ENCODE data around the gene IL17REL. TPM values are rescaled to one million over a fixed set of nuclear protein-coding genes. Genes with fewer than 3 reads are reported as not detected.

Gene IL17REL
- polyA plus RNA-seq, 4 donors, result 0.06 TPM; not detected in 3

- peak; percentile 77 to 93 (median 90) for DNase-seq (ENCODE audit: low read depth in 4 of 4, low spot score in 2 of 4)
Measured at GRCh38 chr22:49960159-49961004, 52.2 kb downstream of the IL17REL start, which contains the start of gene PIM3. TSS of gene PIM3 (plus strand) at chr22:49960772. CDS start at chr22:49960948, 176 bp downstream.

GRCh38 chr22:49959782-49960158 lies 52.8 kb downstream of the IL17REL start:
- no peak for DNase-seq (ENCODE audit: low read depth in 4 of 4, low spot score in 2 of 4)

GRCh38 chr22:49958931-49959781 lies 53.4 kb downstream of the IL17REL start:
- no peak for DNase-seq (ENCODE audit: low read depth in 4 of 4, low spot score in 2 of 4)

GRCh38 chr22:49958366-49958921 lies 54.1 kb downstream of the IL17REL start:
- DNase-seq (ENCODE audit: low read depth in 4 of 4, low spot score in 2 of 4), result no peak

- no peak for DNase-seq (ENCODE audit: low read depth in 4 of 4, low spot score in 2 of 4)
Measured at GRCh38 chr22:49957826-49958365, 54.7 kb downstream of the IL17REL start.

GRCh38 chr22:49956914-49957825 lies 55.4 kb downstream of the IL17REL start:
- DNase-seq (ENCODE audit: low read depth in 4 of 4, low spot score in 2 of 4), result no peak

- DNase-seq (ENCODE audit: low read depth in 4 of 4, low spot score in 2 of 4), result no peak
Measured at GRCh38 chr22:49956418-49956770, 56.2 kb downstream of the IL17REL start.

- DNase-seq (ENCODE audit: low read depth in 4 of 4, low spot score in 2 of 4), result no peak
Measured at GRCh38 chr22:49955581-49956417, 56.8 kb downstream of the IL17REL start.

GRCh38 chr22:49954991-49955580 lies 57.5 kb downstream of the IL17REL start:
- no peak for DNase-seq (ENCODE audit: low read depth in 4 of 4, low spot score in 2 of 4)

GRCh38 chr22:49954354-49954753 lies 58.2 kb downstream of the IL17REL start:
- DNase-seq (ENCODE audit: low read depth in 4 of 4, low spot score in 2 of 4), result no peak

- DNase-seq (ENCODE audit: low read depth in 4 of 4, low spot score in 2 of 4), result no peak
Measured at GRCh38 chr22:49953680-49954344, 58.8 kb downstream of the IL17REL start.

- no peak for DNase-seq (ENCODE audit: low read depth in 4 of 4, low spot score in 2 of 4)
Measured at GRCh38 chr22:49953027-49953679, 59.4 kb downstream of the IL17REL start.

GRCh38 chr22:49951986-49952896 lies 60.3 kb downstream of the IL17REL start:
- no peak for DNase-seq (ENCODE audit: low read depth in 4 of 4, low spot score in 2 of 4)

GRCh38 chr22:49951678-49951985 lies 60.9 kb downstream of the IL17REL start:
- DNase-seq (ENCODE audit: low read depth in 4 of 4, low spot score in 2 of 4), result no peak

GRCh38 chr22:49951000-49951677 lies 61.4 kb downstream of the IL17REL start:
- peak in 1 of 4 donors; percentile 71 for DNase-seq (ENCODE audit: low read depth in 4 of 4, low spot score in 2 of 4)

- DNase-seq (ENCODE audit: low read depth in 4 of 4, low spot score in 2 of 4), result no peak
Measured at GRCh38 chr22:49950396-49950994, 62.1 kb downstream of the IL17REL start.

All from left renal cortex interstitium (tissue), 4 donors.